ENCODE data around the gene MED15. TPM values are rescaled to one million over a fixed set of nuclear protein-coding genes. Genes with fewer than 3 reads are reported as not detected.

MED15 gene
- total RNA-seq, 6 donors from 2014 or later, result 64.2 to 170 (median 123) TPM

GRCh38 chr22:20522134-20523004 lies 15.0 kb downstream of the MED15 start:
- no peak for ATAC-seq (ENCODE audit: low FRiP score in 2 of 2)
- no peak overlapping the region for H3K4me3 ChIP-seq
- TF ChIP-seq CTCF (IDR thresholded peaks at IDR 0.05) (no peak), POLR2AphosphoS5 (IDR thresholded peaks at IDR 0.05) (no peak)
- no peak for DNase-seq
- H3K27ac ChIP-seq, result no peak overlapping the region
- peaks cover 39 to 69% (median 44%) of the 10 kb centered on the region in 4 donors for H3K4me1 ChIP-seq
- H3K9me3 ChIP-seq, result no peaks in the 10 kb centered on the region
- no peaks in the 10 kb centered on the region for H3K27me3 ChIP-seq
- whole genome bisulfite sequencing, 2 donors, result 74 to 83% methylated on average over 11 of the region's 11 CpGs
- H3K36me3 ChIP-seq, result peaks cover 0 to 34% (median 18%) of the 10 kb centered on the region in 4 donors

- ATAC-seq (ENCODE audit: low FRiP score in 2 of 2) (peak in 1 of 2 donors; percentile 13), DNase-seq (no peak)
- H3K4me3 ChIP-seq, result no peak overlapping the region
- H3K27me3 ChIP-seq, result no peaks in the 10 kb centered on the region
- 38 to 54% methylated on average over 7 of the region's 7 CpGs for WGBS, 2 donors
- peak overlapping the region; percentile 11 to 33 (median 17) for H3K27ac ChIP-seq
- TF ChIP-seq POLR2A (IDR thresholded peaks at IDR 0.05), result no peak
- no peak for TF ChIP-seq POLR2AphosphoS5 (IDR thresholded peaks at IDR 0.05)
- no peak for TF ChIP-seq CTCF (IDR thresholded peaks at IDR 0.05)
- no peak for TF ChIP-seq EP300 (IDR thresholded peaks at IDR 0.05)
- H3K4me1 ChIP-seq, result peaks cover 36 to 60% (median 40%) of the 10 kb centered on the region in 4 donors
- no peaks in the 10 kb centered on the region for H3K9me3 ChIP-seq
- peaks cover 0 to 34% (median 24%) of the 10 kb centered on the region in 4 donors for H3K36me3 ChIP-seq
These were observed 15.9 kb downstream of the MED15 start for GRCh38 chr22:20523086-20523983.

GRCh38 chr22:20524004-20524481 lies 16.6 kb downstream of the MED15 start:
- ATAC-seq (ENCODE audit: low FRiP score in 2 of 2), result no peak
- Histone ChIP-seq H3K4me1 (peaks cover 35 to 59% (median 38%) of the 10 kb centered on the region in 4 donors), H3K27me3 (no peaks in the 10 kb centered on the region), H3K27ac (peak overlapping the region in 2 of 4 donors; percentile 11), H3K9me3 (no peaks in the 10 kb centered on the region), H3K36me3 (peaks cover 0 to 36% (median 26%) of the 10 kb centered on the region in 4 donors), H3K4me3 (no peak overlapping the region)
- 0 to 5% methylated on average over 1 of the region's 1 CpG for WGBS, 2 donors
- TF ChIP-seq EP300 (IDR thresholded peaks at IDR 0.05) (no peak), CTCF (IDR thresholded peaks at IDR 0.05) (no peak), POLR2A (IDR thresholded peaks at IDR 0.05) (no peak), POLR2AphosphoS5 (IDR thresholded peaks at IDR 0.05) (no peak)
- DNase-seq, result no peak

- Histone ChIP-seq H3K4me3 (no peak overlapping the region), H3K36me3 (peaks cover 0 to 30% (median 17%) of the 10 kb centered on the region in 4 donors), H3K4me1 (peaks cover 36 to 53% (median 41%) of the 10 kb centered on the region in 4 donors), H3K27me3 (no peaks in the 10 kb centered on the region), H3K9me3 (no peaks in the 10 kb centered on the region), H3K27ac (no peak overlapping the region)
- TF ChIP-seq POLR2A (IDR thresholded peaks at IDR 0.05), result no peak
- TF ChIP-seq POLR2AphosphoS5 (IDR thresholded peaks at IDR 0.05), result no peak
- no peak for TF ChIP-seq EP300 (IDR thresholded peaks at IDR 0.05)
- no peak for TF ChIP-seq CTCF (IDR thresholded peaks at IDR 0.05)
- WGBS, 2 donors, result 91 to 98% methylated on average over 7 of the region's 7 CpGs
- DNase-seq, result no peak
- no peak for ATAC-seq (ENCODE audit: low FRiP score in 2 of 2)
These were observed 17.6 kb downstream of the MED15 start for GRCh38 chr22:20525048-20525447.
